Measurements from ENCODE around the gene GSTT4. TPM values are rescaled to one million over a fixed set of nuclear protein-coding genes. Genes with fewer than 3 reads are reported as not detected.

GSTT4 gene
- total and polyA plus RNA-seq, 2 of the 13 experiments (the other 11 are each of a cell fraction or from before 2014, with no cell fraction given), result 0.59 to 0.62 TPM

GRCh38 chr22:24025475-24025874, 20.2 kb upstream of the GSTT4 start (continued):
- no peak for TF ChIP-seq NFIC (IDR thresholded peaks at IDR 0.05; ENCODE audit: low read length)
- no peak for TF ChIP-seq NFAT5 (CRISPR knock-in tag; IDR thresholded peaks at IDR 0.05)
- TF ChIP-seq ZNF44 (CRISPR knock-in tag; IDR thresholded peaks at IDR 0.05), result no peak
- TF ChIP-seq MTA3 (CRISPR knock-in tag; IDR thresholded peaks at IDR 0.05), result no peak
- peak; percentile 44; the same call in 1 of the 2 replicates for TF ChIP-seq ZMYM3 (CRISPR knock-in tag; IDR thresholded peaks at IDR 0.05)
- TF ChIP-seq SUZ12 (IDR thresholded peaks at IDR 0.05; ENCODE audit: low read depth, low read length), result no peak
- no peak for TF ChIP-seq IRF2 (CRISPR knock-in tag; IDR thresholded peaks at IDR 0.05)
- TF ChIP-seq PAXIP1 (CRISPR knock-in tag; conservative IDR thresholded peaks at IDR 0.05), result peak; percentile 71
- no peak for TF ChIP-seq ATF2 (CRISPR knock-in tag; IDR thresholded peaks at IDR 0.05)
- no peak for TF ChIP-seq RELA (CRISPR knock-in tag; IDR thresholded peaks at IDR 0.05)
- TF ChIP-seq RAD21 (CRISPR knock-in tag; IDR thresholded peaks at IDR 0.05), result no peak
- no peak for TF ChIP-seq TAF1 (CRISPR knock-in tag; IDR thresholded peaks at IDR 0.05)
- peak; percentile 72; the same call in 1 of the 2 replicates for TF ChIP-seq ZNF460 (CRISPR knock-in tag; IDR thresholded peaks at IDR 0.05; ENCODE audit: borderline replicate concordance)
- TF ChIP-seq FOXA3 (CRISPR knock-in tag; IDR thresholded peaks at IDR 0.05), result 0 out of 2 replicates have a peak, but pooled peaks have one; percentile 6
- no peak for TF ChIP-seq ARID3A (IDR thresholded peaks at IDR 0.05; ENCODE audit: low read depth, low read length)
- TF ChIP-seq NFIB (CRISPR knock-in tag; IDR thresholded peaks at IDR 0.05; ENCODE audit: borderline replicate concordance), result no peak

All from HepG2 (cell line).